ENCODE data around the gene KDM5B.

Gene KDM5B

GRCh38 chr1:202708456-202709275, 99.6 kb downstream of the KDM5B start:
- DNase-seq (ENCODE audit: low read depth), result no peak
- H3K4me3 ChIP-seq (ENCODE audit: control insufficient read depth, low read depth, low read length), result no peak overlapping the region
- no peak for TF ChIP-seq CTCF (IDR thresholded peaks at IDR 0.05; ENCODE audit: control insufficient read depth, insufficient read depth, low read depth, low read length, missing control alignments)

DNA sequence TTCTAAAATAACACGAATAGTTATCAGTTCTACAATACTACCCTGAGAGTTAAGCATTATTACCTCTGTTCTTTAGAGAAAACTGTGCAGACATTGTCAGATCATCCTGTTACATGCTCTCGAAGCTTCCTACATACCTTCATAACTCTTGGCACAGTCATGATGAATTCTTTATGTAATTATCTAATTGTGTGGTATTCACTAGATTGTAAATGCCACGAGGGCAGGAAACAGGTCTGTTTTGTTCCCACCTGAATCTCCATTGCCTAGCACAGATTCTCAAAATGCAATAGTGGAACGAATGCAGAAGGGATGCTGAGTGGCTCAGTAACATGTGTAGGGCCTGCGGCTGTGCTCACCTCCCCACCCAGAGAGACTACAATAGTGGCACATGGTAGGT, 101.4 kb downstream of the KDM5B start:
- no peak overlapping the region for H3K4me3 ChIP-seq (ENCODE audit: control insufficient read depth, low read depth, low read length)
- DNase-seq (ENCODE audit: low read depth), result no peak
- TF ChIP-seq CTCF (IDR thresholded peaks at IDR 0.05; ENCODE audit: control insufficient read depth, insufficient read depth, low read depth, low read length, missing control alignments), result no peak

- no peak for DNase-seq (ENCODE audit: low read depth)
- no peak overlapping the region for H3K4me3 ChIP-seq (ENCODE audit: control insufficient read depth, low read depth, low read length)
- TF ChIP-seq CTCF (IDR thresholded peaks at IDR 0.05; ENCODE audit: control insufficient read depth, insufficient read depth, low read depth, low read length, missing control alignments), result no peak
Measured at GRCh38 chr1:202704601-202705000, 103.6 kb downstream of the KDM5B start.

- H3K4me3 ChIP-seq (ENCODE audit: control insufficient read depth, low read depth, low read length), result no peak overlapping the region
- no peak for DNase-seq (ENCODE audit: low read depth)
- TF ChIP-seq CTCF (IDR thresholded peaks at IDR 0.05; ENCODE audit: control insufficient read depth, insufficient read depth, low read depth, low read length, missing control alignments), result no peak
Measured at GRCh38 chr1:202703191-202703590, 105.0 kb downstream of the KDM5B start.

- TF ChIP-seq CTCF (IDR thresholded peaks at IDR 0.05; ENCODE audit: control insufficient read depth, insufficient read depth, low read depth, low read length, missing control alignments), result no peak
- H3K4me3 ChIP-seq (ENCODE audit: control insufficient read depth, low read depth, low read length), result no peak overlapping the region
- DNase-seq (ENCODE audit: low read depth), result no peak
Measured at GRCh38 chr1:202702088-202702487, 106.1 kb downstream of the KDM5B start.

GRCh38 chr1:202701200-202701599, 107.0 kb downstream of the KDM5B start:
- TF ChIP-seq CTCF (IDR thresholded peaks at IDR 0.05; ENCODE audit: control insufficient read depth, insufficient read depth, low read depth, low read length, missing control alignments), result no peak
- DNase-seq (ENCODE audit: low read depth), result no peak
- no peak overlapping the region for H3K4me3 ChIP-seq (ENCODE audit: control insufficient read depth, low read depth, low read length)

Measured in AG09309 (cell line).